SU-DHL-6 (cell line): Measurements from ENCODE around the gene DBN1.

ENCODE experiments used
- H2AFZ ChIP-seq: fragments of 200-600 bp; sonication (generic); 2 replicates; pipeline ENCODE4 v1.6.1; 2014; ENCODE audit warnings: low read depth, mild to moderate bottlenecking, moderate library complexity, mixed read lengths, antibody characterized with exemption, low read length; ENCODE audit not compliant: severe bottlenecking
- H3F3A ChIP-seq: fragments of 200-600 bp; shearing (Covaris generic); 2 replicates; pipeline ENCODE4 v1.6.0; 2016; ENCODE audit warnings: antibody characterized with exemption, mild to moderate bottlenecking; ENCODE audit not compliant: insufficient read depth
- H3K27ac ChIP-seq: fragments of 200-600 bp; sonication (generic); 2 replicates; pipeline ENCODE4 v1.5.1; 2016; ENCODE audit warnings: low read depth, mild to moderate bottlenecking, low read length, moderate library complexity, mixed read lengths
- H3K27me3 ChIP-seq: fragments of 200-600 bp; sonication (generic), shearing (Covaris generic); 2 replicates; pipeline ENCODE4 v1.6.0; 2014; ENCODE audit warnings: mild to moderate bottlenecking, low read length
- H3K36me3 ChIP-seq: fragments of 200-600 bp; sonication (generic); 2 replicates; pipeline ENCODE4 v1.6.1; 2014; ENCODE audit warnings: mild to moderate bottlenecking, low read length, mixed read lengths
- H3K4me2 ChIP-seq: fragments of 300-600, 200-600 bp; shearing (Covaris generic), sonication (generic); 2 replicates; pipeline ENCODE4 v1.6.0; 2014; ENCODE audit warnings: low read length, low read depth, mild to moderate bottlenecking; ENCODE audit not compliant: poor library complexity, severe bottlenecking
- H3K4me3 ChIP-seq: fragments of 200-600 bp; sonication (generic); 2 replicates; pipeline ENCODE4 v1.5.1; 2014; ENCODE audit warnings: antibody characterized with exemption, low read length, mild to moderate bottlenecking, mixed read lengths; ENCODE audit not compliant: insufficient read depth, poor library complexity, severe bottlenecking
- H3K79me2 ChIP-seq: fragments of 200-600 bp; sonication (generic); 2 replicates; pipeline ENCODE4 v1.6.1; 2014; ENCODE audit warnings: mild to moderate bottlenecking, low read length, moderate library complexity; ENCODE audit not compliant: insufficient read depth
- H3K9ac ChIP-seq: fragments of 200-600 bp; sonication (generic); 2 replicates; pipeline ENCODE4 v1.7.0; 2014; ENCODE audit warnings: mild to moderate bottlenecking, low read length
- H3K9me2 ChIP-seq: fragments of 200-600 bp; sonication (generic); replicated peaks from 2 replicates; pipeline ENCODE4 v1.6.1; 2014; ENCODE audit warnings: low read length; ENCODE audit not compliant: insufficient read depth
- H3K9me3 ChIP-seq: fragments of 200-600 bp; sonication (generic); 2 replicates; pipeline ENCODE4 v1.6.1; 2014; ENCODE audit warnings: low read length, mixed read lengths; ENCODE audit not compliant: insufficient read depth
- H4K20me1 ChIP-seq: fragments of 200-600 bp; sonication (generic); 2 replicates; pipeline ENCODE4 v1.6.1; 2014; ENCODE audit warnings: low read depth, mild to moderate bottlenecking, antibody characterized with exemption, low read length, moderate library complexity, mixed read lengths
- CTCF ChIP-seq: fragments of 200-600 bp; sonication (generic); IDR thresholded peaks from one replicate; pipeline ENCODE4 v1.5.1; 2017; ENCODE audit warnings: antibody characterized with exemption, mild to moderate bottlenecking, low read length, moderate library complexity; ENCODE audit not compliant: insufficient read depth, poor library complexity, severe bottlenecking
- EZH2phosphoT487 ChIP-seq: fragments of 200-600 bp; sonication (generic), shearing (Covaris generic); conservative IDR thresholded peaks from 2 replicates; pipeline ENCODE4 v1.6.1; 2018; ENCODE audit warnings: mild to moderate bottlenecking, antibody characterized with exemption, low read length, moderate library complexity, mixed read lengths

Gene DBN1

GRCh38 chr5:177444106-177445051 lies 29.1 kb downstream of the DBN1 start:
- Histone ChIP-seq H3K27me3 (no peaks in the 10 kb centered on the region), H3K27ac (no peak overlapping the region), H2AFZ (no peak overlapping the region), H3F3A (peaks cover 21% of the 10 kb centered on the region), H3K4me3 (no peak overlapping the region), H3K79me2 (no peaks in the 10 kb centered on the region), H3K36me3 (no peaks in the 10 kb centered on the region), H3K4me2 (no peak overlapping the region), H3K9ac (no peak overlapping the region), H3K9me3 (no peaks in the 10 kb centered on the region), H3K9me2 (no peaks in the 10 kb centered on the region), H4K20me1 (no peaks in the 10 kb centered on the region)
- TF ChIP-seq CTCF = no peak
- TF ChIP-seq EZH2phosphoT487 = no peak

- Histone ChIP-seq H3K36me3 (no peaks in the 10 kb centered on the region), H3K4me3 (no peak overlapping the region), H3K79me2 (no peaks in the 10 kb centered on the region), H3K27ac (no peak overlapping the region), H3K27me3 (no peaks in the 10 kb centered on the region), H3K4me2 (no peak overlapping the region), H2AFZ (no peak overlapping the region), H3K9me2 (no peaks in the 10 kb centered on the region), H4K20me1 (no peaks in the 10 kb centered on the region), H3K9ac (no peak overlapping the region), H3F3A (peaks cover 17% of the 10 kb centered on the region), H3K9me3 (no peaks in the 10 kb centered on the region)
- TF ChIP-seq CTCF = no peak
- TF ChIP-seq EZH2phosphoT487 = no peak
Measured at GRCh38 chr5:177443144-177443983, 30.1 kb downstream of the DBN1 start.

- H4K20me1 ChIP-seq = no peaks in the 10 kb centered on the region
- peaks cover 14% of the 10 kb centered on the region for H3F3A ChIP-seq
- TF ChIP-seq CTCF (no peak), EZH2phosphoT487 (no peak)
Measured at GRCh38 chr5:177442066-177442826, 31.2 kb downstream of the DBN1 start.

More at GRCh38 chr5:177442066-177442826, 31.2 kb downstream of the DBN1 start:
- Histone ChIP-seq H2AFZ (no peak overlapping the region), H3K27ac (no peak overlapping the region), H3K79me2 (no peaks in the 10 kb centered on the region), H3K9me3 (no peaks in the 10 kb centered on the region), H3K27me3 (no peaks in the 10 kb centered on the region), H3K9me2 (no peaks in the 10 kb centered on the region), H3K9ac (no peak overlapping the region), H3K4me3 (no peak overlapping the region), H3K36me3 (no peaks in the 10 kb centered on the region), H3K4me2 (no peak overlapping the region)
